ENCODE results near the gene MYPOP. TPM values are rescaled to one million over a fixed set of nuclear protein-coding genes. Genes with fewer than 3 reads are reported as not detected.
A peak's percentile ranks its signal among the peaks of the same experiment; 100 is the strongest.

The MYPOP gene
- total and polyA plus RNA-seq, 2 donors (not counting 3 experiments of a cell fraction or from before 2014, with no cell fraction given), result 3.9 to 9.0 TPM

- ChIA-PET POLR2A (no interaction called here), CTCF (interaction anchor here (0.6 to 1.3 kb wide), 2 partner anchors 91 to 160 kb away, joined by 3 to 5 read pairs; no protein-coding TSS in a partner anchor)
- FAIRE-seq, result peak; percentile 26
- Histone ChIP-seq H3K27ac (ENCODE audit: insufficient read depth, low read depth, low read length) (no peak overlapping the region), H3K36me3 (ENCODE audit: control insufficient read depth in 2 of 2, extremely low read depth in 1 of 2, insufficient read depth in 2 of 2, low read length in 2 of 2) (no peaks in the 10 kb centered on the region), H4K20me1 (replicated peaks; ENCODE audit: control insufficient read depth, extremely low read depth, insufficient read depth, low read length) (no peaks in the 10 kb centered on the region), H3K9me3 (replicated peaks; ENCODE audit: control insufficient read depth, insufficient read depth, low read length) (no peaks in the 10 kb centered on the region), H3K9me1 (replicated peaks; ENCODE audit: control insufficient read depth, extremely low read depth, insufficient read depth, low read length) (no peaks in the 10 kb centered on the region), H3K27me3 (ENCODE audit: control insufficient read depth in 2 of 2, insufficient read depth in 2 of 2, low read length in 2 of 2) (peaks cover 0 to 3% of the 10 kb centered on the region in 2 experiments), H3K4me1 (ENCODE audit: control insufficient read depth, extremely low read depth, insufficient read depth, low read length) (no peaks in the 10 kb centered on the region), H2AFZ (ENCODE audit: low read depth, low read length) (no peak overlapping the region), H3K9ac (replicated peaks; ENCODE audit: extremely low read depth, insufficient read depth, low read length) (no peak overlapping the region), H3K79me2 (ENCODE audit: control insufficient read depth, insufficient read depth, low read length) (no peaks in the 10 kb centered on the region), H3K4me2 (ENCODE audit: insufficient read depth, low read length) (no peak overlapping the region), H3K4me3 (replicated peaks in 1 of 3; ENCODE audit: insufficient read depth in 1 of 3, low read depth in 1 of 3, low read length in 3 of 3) (no peak overlapping the region)
- no TSS peak for BruUV-seq (replicated peaks)
- dilution Hi-C loops (cut with MboI; ENCODE audit: extremely low pct_ligation_motif_present, low sequenced_read_pairs), result no loop called here
- intact Hi-C loops (cut with micrococcal nuclease), result no loop called here
- DNase-seq (ENCODE audit: low read depth, low spot score), result no peak
- TF ChIP-seq EZH2 (IDR thresholded peaks at IDR 0.05; ENCODE audit: borderline replicate concordance, low read depth, low read length, severe bottlenecking) (no peak), POLR2AphosphoS5 (IDR thresholded peaks at IDR 0.05; ENCODE audit: insufficient read depth, low read depth, low read length) (no peak), CTCF (IDR thresholded peaks at IDR 0.05; ENCODE audit: extremely low read depth in 1 of 2, insufficient read depth in 1 of 2, low read depth in 1 of 2, low read length in 2 of 2) (no peak), MYC (IDR thresholded peaks at IDR 0.05; ENCODE audit: low read depth, low read length) (no peak), FOS (IDR thresholded peaks at IDR 0.05; ENCODE audit: borderline replicate concordance, insufficient read depth, low read length) (no peak), JUN (IDR thresholded peaks at IDR 0.05; ENCODE audit: borderline replicate concordance, insufficient read depth, insufficient read length, low read depth) (no peak), MAX (IDR thresholded peaks at IDR 0.05; ENCODE audit: insufficient read depth, insufficient read length) (no peak)
Observed at GRCh38 chr19:45918721-45919120, 16.3 kb upstream of the MYPOP start.

All from endothelial cell of umbilical vein (primary cell).